ENCODE data around the gene LSMEM2. TPM values are rescaled to one million over a fixed set of nuclear protein-coding genes. Genes with fewer than 3 reads are reported as not detected.

Gene LSMEM2
- total RNA-seq, 1 experiment from 2014 or later: not detected

Other genes starting within 250 kb of the LSMEM2 start
- 97.8 and 100 TPM in 2 replicates for gene RBM5, start 190.2 kb upstream of the LSMEM2 start, total RNA-seq (2014; rRNA removed)
- gene SEMA3F, start 123.8 kb upstream of the LSMEM2 start, total RNA-seq (2014; rRNA removed): 0.17 and 0.83 TPM in 2 replicates
- not detected in 2 replicates for gene GNAT1, start 87.5 kb upstream of the LSMEM2 start, total RNA-seq (2014; rRNA removed)
- gene SLC38A3, start 73.8 kb upstream of the LSMEM2 start, total RNA-seq (2014; rRNA removed): 1.1 TPM in 1 of 2 replicates, not detected in the other
- 297 and 323 TPM in 2 replicates for gene GNAI2, start 42.9 kb upstream of the LSMEM2 start, total RNA-seq (2014; rRNA removed)
- gene SEMA3B, start 9.9 kb upstream of the LSMEM2 start, total RNA-seq (2014; rRNA removed): 2.1 and 4.1 TPM in 2 replicates
- 127 and 129 TPM in 2 replicates for gene IFRD2, start 13.3 kb downstream of the LSMEM2 start, total RNA-seq (2014; rRNA removed)
- 4.2 and 6.9 TPM in 2 replicates for gene HYAL3, start 20.3 kb downstream of the LSMEM2 start, total RNA-seq (2014; rRNA removed)
- 12.7 and 15.1 TPM in 2 replicates for gene NAA80, start 20.3 kb downstream of the LSMEM2 start, total RNA-seq (2014; rRNA removed)
- gene HYAL1, start 24.5 kb downstream of the LSMEM2 start, total RNA-seq (2014; rRNA removed): 0.23 and 0.32 TPM in 2 replicates
- 106 and 145 TPM in 2 replicates for gene HYAL2, start 43.7 kb downstream of the LSMEM2 start, total RNA-seq (2014; rRNA removed)
- gene TUSC2, start 49.1 kb downstream of the LSMEM2 start, total RNA-seq (2014; rRNA removed): 23.7 and 37.8 TPM in 2 replicates
- 26.3 and 32.4 TPM in 2 replicates for gene RASSF1, start 61.7 kb downstream of the LSMEM2 start, total RNA-seq (2014; rRNA removed)
- gene ZMYND10, start 66.6 kb downstream of the LSMEM2 start, total RNA-seq (2014; rRNA removed): 1.3 and 1.9 TPM in 2 replicates
- gene NPRL2, start 71.7 kb downstream of the LSMEM2 start, total RNA-seq (2014; rRNA removed): 23.9 and 27.8 TPM in 2 replicates
- gene CYB561D2, start 71.8 kb downstream of the LSMEM2 start, total RNA-seq (2014; rRNA removed): 37.9 and 42.3 TPM in 2 replicates
- gene TMEM115, start 80.4 kb downstream of the LSMEM2 start, total RNA-seq (2014; rRNA removed): 67.8 and 76.5 TPM in 2 replicates
- gene CACNA2D2, start 224.5 kb downstream of the LSMEM2 start, total RNA-seq (2014; rRNA removed): not detected in 2 replicates

Measured in LHCN-M2 (cell line).